K562 (cell line): ENCODE data around the gene ADCY1. TPM values are rescaled to one million over a fixed set of nuclear protein-coding genes. Genes with fewer than 3 reads are reported as not detected.

Source experiments
- ATAC-seq: fragments of 200-7000 bp; cut with Tn5 transposase; 3 replicates; pipeline ENCODE4 v1.9.1; 2020; ENCODE audit warnings: moderate library complexity
- BruUV-seq: library from RNA; stranded (reverse); fragments of 400-500 nt; replicated peaks from 2 replicates; lab custom pipeline; 2021; lab: Mats Ljungman, UMichigan
- CTCF ChIA-PET: fragments of 300-600 bp; formaldehyde crosslinking; extraction: SDS; loops from one replicate; lab custom pipeline; 2021; ENCODE audit warnings: low intra/inter-chr PET ratio; lab: Yijun Ruan, JAX
- POLR2A ChIA-PET: fragments of 300-600, 350-650 bp; sonication (Branson Sonifier 250); formaldehyde crosslinking; extraction: SDS; loops from one replicate; lab custom pipeline; 2021; ENCODE audit warnings: antibody characterized with exemption, inconsistent platforms; lab: Yijun Ruan, JAX
- DNase-seq, 4 experiments: peaks; one replicate each; pipeline versions ENCODE4 v3.0.0 to v3.0.0-alpha.2; 2011 to 2018; ENCODE audit warnings: low spot score in 3 of 4, mixed read lengths in 3 of 4; ENCODE audit errors: extremely low read depth in 1 of 4
- FAIRE-seq: peaks from 2 replicates; lab custom pipeline; 2011; peaks lifted over from hg19 to GRCh38; lab: Jason Lieb, UNC
- H2AFZ ChIP-seq: 2 replicates; pipeline ENCODE4 v1.6.0; 2011; ENCODE audit warnings: low read depth, low read length, control low read depth, inconsistent platforms
- H3K27ac ChIP-seq: fragments of 200-600 bp; 3 replicates; pipeline ENCODE4 v1.8.0; 2011; ENCODE audit warnings: low read depth, mild to moderate bottlenecking, control low read depth, inconsistent platforms, low read length, moderate library complexity, mixed read lengths; ENCODE audit errors: extremely low read depth
- H3K27me3 ChIP-seq, 2 experiments: fragments of 300-600 bp in 1 of 2; 2 replicates in 1 of 2; 3 replicates in 1 of 2; pipeline versions ENCODE4 v1.6.0 to v1.8.0; 2011; ENCODE audit warnings: inconsistent platforms in 2 of 2, low read length in 2 of 2, mild to moderate bottlenecking in 1 of 2, mixed read lengths in 1 of 2, moderate library complexity in 1 of 2; ENCODE audit not compliant: control insufficient read depth in 2 of 2, insufficient read depth in 2 of 2
- H3K36me3 ChIP-seq: fragments of 300-600 bp; 3 replicates; pipeline ENCODE4 v1.8.0; 2011; ENCODE audit warnings: mild to moderate bottlenecking, low read length, inconsistent platforms; ENCODE audit not compliant: control insufficient read depth, insufficient read depth
- H3K4me1 ChIP-seq, 2 experiments: fragments of 200-600 bp in 1 of 2; replicated peaks in 1 of 2; 2 replicates in 1 of 2; 3 replicates in 1 of 2; pipeline versions ENCODE4 v1.5.1 to v1.8.0; 2011; ENCODE audit warnings: inconsistent platforms in 2 of 2, low read length in 2 of 2, mild to moderate bottlenecking in 1 of 2, mixed read lengths in 1 of 2, moderate library complexity in 1 of 2; ENCODE audit not compliant: control insufficient read depth in 2 of 2, insufficient read depth in 2 of 2
- H3K4me2 ChIP-seq: 2 replicates; pipeline ENCODE4 v1.6.1; 2011; ENCODE audit warnings: low read length, control low read depth, inconsistent platforms, mixed read lengths; ENCODE audit not compliant: insufficient read depth
- H3K4me3 ChIP-seq: fragments of 200-600 bp; sonication (generic), shearing (Covaris generic); 2 replicates; pipeline ENCODE4 v1.5.1; 2016; ENCODE audit warnings: control low read depth, inconsistent platforms
- H3K79me2 ChIP-seq: fragments of 200-600 bp; 3 replicates; pipeline ENCODE4 v1.8.0; 2011; ENCODE audit warnings: low read length, inconsistent platforms; ENCODE audit not compliant: control insufficient read depth, insufficient read depth
- H3K9ac ChIP-seq, 2 experiments: 2 replicates each; pipeline versions ENCODE4 v1.6.0 to v1.6.1; 2011; ENCODE audit warnings: low read depth in 2 of 2, low read length in 2 of 2, control low read depth in 1 of 2, inconsistent platforms in 1 of 2, mild to moderate bottlenecking in 1 of 2, mixed read lengths in 1 of 2; ENCODE audit not compliant: insufficient read depth in 1 of 2
- H3K9me1 ChIP-seq: one replicate; pipeline ENCODE4 v1.6.0; 2011; ENCODE audit warnings: inconsistent platforms, mild to moderate bottlenecking, low read length, moderate library complexity; ENCODE audit not compliant: control insufficient read depth, insufficient read depth
- H3K9me3 ChIP-seq: replicated peaks from 2 replicates; pipeline ENCODE4 v1.5.1; 2011; ENCODE audit warnings: low read depth, low read length, inconsistent platforms; ENCODE audit not compliant: control insufficient read depth, insufficient read depth
- H4K20me1 ChIP-seq: replicated peaks from 2 replicates; pipeline ENCODE4 v1.6.1; 2011; ENCODE audit warnings: low read length, inconsistent platforms, mixed read lengths; ENCODE audit not compliant: control insufficient read depth, insufficient read depth
- BACH1 ChIP-seq: fragments of 200-800 bp; sonication (Bioruptor generic); IDR thresholded peaks from 2 replicates; pipeline ENCODE4 v1.6.1; 2016; ENCODE audit warnings: missing genetic modification characterization, missing compliant biosample characterization
- C11orf30 ChIP-seq: fragments of 450-650 bp; IDR thresholded peaks from 2 replicates; pipeline ENCODE4 v1.6.1; 2016; ENCODE audit warnings: low read depth, mild to moderate bottlenecking
- EGR1 ChIP-seq: fragments of 450-650 bp; conservative IDR thresholded peaks from 2 replicates; pipeline ENCODE4 v1.6.1; 2017; ENCODE audit warnings: mild to moderate bottlenecking
- ETV1 ChIP-seq: fragments of 450-650 bp; conservative IDR thresholded peaks from 2 replicates; pipeline ENCODE4 v1.6.1; 2016; ENCODE audit warnings: missing genetic modification characterization, control low read depth, low read depth, missing compliant biosample characterization
- GATA2 ChIP-seq: sonication (generic); formaldehyde crosslinking; IDR thresholded peaks from 2 replicates; pipeline ENCODE4 v1.4.0; 2020; ENCODE audit warnings: mild to moderate bottlenecking, missing genetic modification reagents
- HDAC6 ChIP-seq: IDR thresholded peaks from 2 replicates; pipeline ENCODE4 v1.6.1; 2012; ENCODE audit warnings: low read depth, mild to moderate bottlenecking, control low read depth, inconsistent platforms, low read length, moderate library complexity
- KDM5B ChIP-seq: fragments of 200-600 bp; sonication (generic); IDR thresholded peaks from 2 replicates; pipeline ENCODE4 v1.6.1; 2012; ENCODE audit warnings: low read depth, mild to moderate bottlenecking, moderate library complexity, low read length, control low read depth, inconsistent platforms; ENCODE audit not compliant: insufficient replicate concordance
- NFATC3 ChIP-seq: fragments of 450-650 bp; IDR thresholded peaks from 2 replicates; pipeline ENCODE4 v1.6.1; 2017; ENCODE audit warnings: mild to moderate bottlenecking
- PURB ChIP-seq: sonication (generic); formaldehyde crosslinking; IDR thresholded peaks from 2 replicates; pipeline ENCODE4 v1.9.0; 2021; ENCODE audit warnings: low read depth, mild to moderate bottlenecking, missing genetic modification reagents
- RNF219 ChIP-seq: fragments of 250-450 bp; sonication (Bioruptor Pico); IDR thresholded peaks from 2 replicates; pipeline ENCODE4 v1.5.0; 2022; ENCODE audit warnings: mild to moderate bottlenecking
- SRF ChIP-seq, 2 experiments: fragments of 250-450, 450-650 bp in 1 of 2; sonication (Bioruptor Pico) in 1 of 2; sonication (generic) in 1 of 2; formaldehyde crosslinking; IDR thresholded peaks; 2 replicates each; pipeline versions ENCODE4 v1.5.0 to v1.5.1; 2020 to 2022; ENCODE audit warnings: mild to moderate bottlenecking in 1 of 2, missing genetic modification reagents in 1 of 2
- WHSC1 ChIP-seq: IDR thresholded peaks from one replicate; pipeline ENCODE4 v1.6.1; 2012; ENCODE audit warnings: low read length, control low read depth, inconsistent platforms
- ZBTB7A ChIP-seq: IDR thresholded peaks from 2 replicates; pipeline ENCODE4 v1.6.1; 2011; ENCODE audit warnings: low read depth, mild to moderate bottlenecking, low read length, moderate library complexity, borderline replicate concordance; ENCODE audit not compliant: control insufficient read depth
- ZNF134 ChIP-seq: fragments of 250-450 bp; sonication (Bioruptor Pico); conservative IDR thresholded peaks from 2 replicates; pipeline ENCODE4 v1.4.0; 2020
- ZNF24 ChIP-seq: fragments of 450-650 bp; IDR thresholded peaks from 2 replicates; pipeline ENCODE4 v1.6.1; 2016
- ZNF274 ChIP-seq: IDR thresholded peaks from 2 replicates; pipeline ENCODE4 v1.6.1; 2011; ENCODE audit warnings: low read depth, mild to moderate bottlenecking, low read length, moderate library complexity, borderline replicate concordance
- ZNF668 ChIP-seq: fragments of 250-450 bp; sonication (Bioruptor Pico); IDR thresholded peaks from 2 replicates; pipeline ENCODE4 v1.8.0; 2022; ENCODE audit warnings: mild to moderate bottlenecking, inconsistent platforms
- ZNF699 ChIP-seq: fragments of 250-450 bp; sonication (Bioruptor Pico); IDR thresholded peaks from 2 replicates; pipeline ENCODE4 v1.8.0; 2021; ENCODE audit warnings: mild to moderate bottlenecking, moderate library complexity; ENCODE audit not compliant: insufficient replicate concordance
- WGBS: fragments of 100-300 bp; shearing (Covaris generic); methylation state at CpG from one replicate; pipeline ENCODE4 v1.1.6; 2016; ENCODE audit warnings: low coverage, mixed read lengths; ENCODE audit not compliant: insufficient coverage; ENCODE audit errors: missing lambda C conversion rate; 5-methylcytosine and 5-hydroxymethylcytosine counted together
- in situ Hi-C: fragments of 300-500 bp; cut with MboI; formaldehyde crosslinking; loops from 4 replicates; pipeline ENCODE4 v1.15.0; 2018; ENCODE audit warnings: inconsistent platforms, mixed read lengths
- intact Hi-C: fragments of 100-400 bp; cut with micrococcal nuclease; formaldehyde crosslinking; loops from 2 replicates; pipeline ENCODE4 v1.14.2; 2022
- polyA plus RNA-seq, 8 experiments: library from polyadenylated mRNA; depleted of rRNA in 4 of 8; stranded (reverse) in 5 of 8; unstranded in 3 of 8; fragments of >200 nt; fragmentation: Nextera tagmentation in 2 of 8; fragmentation: Illumina TruSeq in 1 of 8; extraction: Ambion mirVana in 2 of 8; extraction: Trizol in 1 of 8; gene quantifications; 2 replicates each; pipeline versions ENCODE4 v1.2.1 to v1.2.3, GENCODE V29; 2011 to 2014; ENCODE audit warnings: inconsistent platforms in 1 of 8, missing spikeins in 1 of 8
- total RNA-seq, 7 experiments: library from RNA; depleted of rRNA in 6 of 7; stranded (reverse); fragments of >200 nt in 6 of 7; fragmentation: Illumina TruSeq in 2 of 7; extraction: Trizol in 2 of 7; gene quantifications; 2 replicates each; pipeline versions ENCODE4 v1.2.1 to v1.2.3, GENCODE V29; 2011 to 2021; ENCODE audit warnings: low replicate concordance in 1 of 7

Gene ADCY1
- total and polyA plus RNA-seq, 9 of the 15 experiments (the other 6 are each of a cell fraction or from before 2014, with no cell fraction given): under 0.01 to 0.18 (median 0.10) TPM; not detected in 4

- TF ChIP-seq ZNF24: no peak
- TF ChIP-seq KDM5B: no peak
- no peak for TF ChIP-seq BACH1 (tag)
Measured at GRCh38 chr7:45645141-45645969, 71.2 kb downstream of the ADCY1 start (continued).

GRCh38 chr7:45646207-45646821 is 72.1 kb downstream of the ADCY1 start:
- Histone ChIP-seq H3K27ac (no peak overlapping the region), H3K4me1 (no peaks in the 10 kb centered on the region), H2AFZ (no peak overlapping the region), H3K79me2 (no peaks in the 10 kb centered on the region), H3K4me3 (no peak overlapping the region), H3K36me3 (no peaks in the 10 kb centered on the region), H3K27me3 (peaks cover 2 to 25% of the 10 kb centered on the region in 2 experiments; a peak in 2 of 5 replicates), H3K4me2 (no peak overlapping the region), H3K9me3 (no peaks in the 10 kb centered on the region), H3K9me1 (no peaks in the 10 kb centered on the region), H4K20me1 (no peaks in the 10 kb centered on the region; the same call in 1 of the 2 replicates), H3K9ac (no peak overlapping the region)
- ATAC-seq: no peak
- ChIA-PET CTCF (no interaction called here), POLR2A (interaction anchor here (0.8 kb wide), 1 partner anchor 15 kb away, joined by 4 read pairs; no protein-coding TSS in a partner anchor)
- no TSS peak for BruUV-seq
- no peak for DNase-seq
- intact Hi-C loops (no loop called here), in situ Hi-C loops (no loop called here)
- no peak for FAIRE-seq
- WGBS: 0% methylated on average over 5 of the region's 6 CpGs
- no peak for TF ChIP-seq NFATC3
- TF ChIP-seq WHSC1: no peak
- TF ChIP-seq SRF (CRISPR knock-in tag; IDR thresholded peaks at IDR 0.05): no peak
- TF ChIP-seq RNF219: no peak
- TF ChIP-seq ZNF668: no peak
- no peak for TF ChIP-seq C11orf30
- no peak for TF ChIP-seq BACH1 (tag)
- no peak for TF ChIP-seq EGR1
- TF ChIP-seq ZNF274: no peak
- no peak for TF ChIP-seq ZBTB7A
- no peak for TF ChIP-seq HDAC6
- TF ChIP-seq ETV1: no peak
- no peak for TF ChIP-seq GATA2
- TF ChIP-seq ZNF699 (CRISPR knock-in tag): no peak
- no peak for TF ChIP-seq ZNF134 (CRISPR knock-in tag)
- TF ChIP-seq PURB (CRISPR knock-in tag): no peak
